Endothelial cell of umbilical vein (primary cell): ENCODE results near the gene CALD1. TPM values are rescaled to one million over a fixed set of nuclear protein-coding genes. Genes with fewer than 3 reads are reported as not detected.

ENCODE experiments used
- BruUV-seq: library from RNA; stranded (reverse); fragments of 400-500 nt; replicated peaks from 2 replicates; lab custom pipeline; 2021; lab: Mats Ljungman, UMichigan
- CTCF ChIA-PET: fragments of 300-600, 350-600 bp; sonication (Branson Sonifier 250); formaldehyde crosslinking; loops from one replicate; lab custom pipeline; 2021; ENCODE audit warnings: antibody characterized with exemption, inconsistent platforms; lab: Charles Lee
- POLR2A ChIA-PET: fragments of 300-600, 350-600 bp; sonication (Branson Sonifier 250); formaldehyde crosslinking; loops from one replicate; lab custom pipeline; 2021; ENCODE audit warnings: antibody characterized with exemption, inconsistent platforms; lab: Charles Lee
- DNase-seq: peaks from one replicate; pipeline ENCODE4 v3.0.0-alpha.2; 2011; ENCODE audit warnings: low read depth, low spot score
- FAIRE-seq: peaks from 2 replicates; lab custom pipeline; 2011; peaks lifted over from hg19 to GRCh38; lab: Jason Lieb, UNC
- H2AFZ ChIP-seq: 2 replicates; pipeline ENCODE4 v1.6.0; 2012; ENCODE audit warnings: low read depth, low read length, control low read depth, inconsistent platforms
- H3K27ac ChIP-seq: 2 replicates; pipeline ENCODE4 v1.5.1; 2011; ENCODE audit warnings: low read depth, mild to moderate bottlenecking, control low read depth, low read length, moderate library complexity; ENCODE audit not compliant: insufficient read depth
- H3K27me3 ChIP-seq, 2 experiments: 2 replicates each; pipeline versions ENCODE4 v1.6.0 to v1.6.1; 2011; ENCODE audit warnings: low read length in 2 of 2, mixed read lengths in 1 of 2; ENCODE audit not compliant: control insufficient read depth in 2 of 2, insufficient read depth in 2 of 2
- H3K36me3 ChIP-seq, 2 experiments: 2 replicates in 1 of 2; 3 replicates in 1 of 2; pipeline ENCODE4 v1.5.1; 2011; ENCODE audit warnings: low read length in 2 of 2, mild to moderate bottlenecking in 1 of 2, moderate library complexity in 1 of 2; ENCODE audit not compliant: control insufficient read depth in 2 of 2, insufficient read depth in 2 of 2; ENCODE audit errors: extremely low read depth in 1 of 2
- H3K4me1 ChIP-seq: 3 replicates; pipeline ENCODE4 v1.5.1; 2011; ENCODE audit warnings: mild to moderate bottlenecking, low read length; ENCODE audit not compliant: control insufficient read depth, insufficient read depth; ENCODE audit errors: extremely low read depth
- H3K4me2 ChIP-seq: 2 replicates; pipeline ENCODE4 v1.6.1; 2011; ENCODE audit warnings: low read length, control low read depth, mixed read lengths; ENCODE audit not compliant: insufficient read depth
- H3K4me3 ChIP-seq, 3 experiments: fragments of 200-600 bp in 1 of 3; sonication (generic), shearing (Covaris generic) in 1 of 3; replicated peaks in 1 of 3; 2 replicates each; pipeline ENCODE4 v1.5.1; 2011 to 2016; ENCODE audit warnings: control low read depth in 3 of 3, low read length in 3 of 3, mild to moderate bottlenecking in 2 of 3, inconsistent platforms in 1 of 3, low read depth in 1 of 3, moderate library complexity in 1 of 3; ENCODE audit not compliant: insufficient read depth in 1 of 3
- H3K79me2 ChIP-seq: 2 replicates; pipeline ENCODE4 v1.6.0; 2012; ENCODE audit warnings: low read length, inconsistent platforms; ENCODE audit not compliant: control insufficient read depth, insufficient read depth
- H3K9ac ChIP-seq: replicated peaks from 2 replicates; pipeline ENCODE3; 2011; ENCODE audit warnings: low read length, control low read depth; ENCODE audit not compliant: insufficient read depth; ENCODE audit errors: extremely low read depth
- H3K9me1 ChIP-seq: replicated peaks from 3 replicates; pipeline ENCODE4 v1.6.0; 2011; ENCODE audit warnings: mild to moderate bottlenecking, low read length; ENCODE audit not compliant: control insufficient read depth, insufficient read depth; ENCODE audit errors: extremely low read depth
- H3K9me3 ChIP-seq: replicated peaks from 2 replicates; pipeline ENCODE4 v1.5.1; 2012; ENCODE audit warnings: low read length, inconsistent platforms; ENCODE audit not compliant: control insufficient read depth, insufficient read depth
- H4K20me1 ChIP-seq: replicated peaks from 2 replicates; pipeline ENCODE3; 2011; ENCODE audit warnings: mild to moderate bottlenecking, low read length; ENCODE audit not compliant: control insufficient read depth, insufficient read depth; ENCODE audit errors: extremely low read depth
- EZH2 ChIP-seq: IDR thresholded peaks from 2 replicates; pipeline ENCODE4 v1.6.1; 2012; ENCODE audit warnings: borderline replicate concordance, low read depth, mild to moderate bottlenecking, moderate library complexity, low read length, inconsistent platforms; ENCODE audit not compliant: severe bottlenecking
- FOS ChIP-seq: IDR thresholded peaks from 2 replicates; pipeline ENCODE4 v1.6.1; 2011; ENCODE audit warnings: mild to moderate bottlenecking, low read length, moderate library complexity, borderline replicate concordance; ENCODE audit not compliant: insufficient read depth
- GATA2 ChIP-seq: IDR thresholded peaks from 2 replicates; pipeline ENCODE4 v1.7.0; 2011; ENCODE audit warnings: low read depth, mild to moderate bottlenecking, moderate library complexity, mixed read lengths, low read length; ENCODE audit not compliant: insufficient read length, insufficient read depth
- JUN ChIP-seq: IDR thresholded peaks from 2 replicates; pipeline ENCODE4 v1.6.1; 2011; ENCODE audit warnings: borderline replicate concordance, low read depth; ENCODE audit not compliant: insufficient read length, insufficient read depth
- MYC ChIP-seq: IDR thresholded peaks from one replicate; pipeline ENCODE4 v1.6.1; 2011; ENCODE audit warnings: mild to moderate bottlenecking, low read depth, low read length
- POLR2A ChIP-seq: IDR thresholded peaks from 2 replicates; pipeline ENCODE4 v1.6.1; 2012; ENCODE audit warnings: low read depth, mild to moderate bottlenecking, control low read depth, low read length
- POLR2AphosphoS5 ChIP-seq: IDR thresholded peaks from 2 replicates; pipeline ENCODE4 v1.6.1; 2012; ENCODE audit warnings: low read depth, mild to moderate bottlenecking, control low read depth, low read length, moderate library complexity; ENCODE audit not compliant: insufficient read depth
- dilution Hi-C: fragments of 300-500 bp; cut with MboI; formaldehyde crosslinking; loops from one replicate; pipeline ENCODE4 v1.15.0; 2019; ENCODE audit warnings: low sequenced_read_pairs; ENCODE audit not compliant: extremely low pct_ligation_motif_present
- intact Hi-C: fragments of 100-400 bp; cut with micrococcal nuclease; formaldehyde crosslinking; loops from one replicate; pipeline ENCODE4 v1.10.0; 2022
- polyA plus RNA-seq, 4 experiments: library from polyadenylated mRNA; depleted of rRNA in 3 of 4; stranded (reverse) in 3 of 4; unstranded in 1 of 4; fragments of >200 nt; gene quantifications; 2 replicates each; pipeline versions ENCODE4 v1.2.1 to v1.2.3, GENCODE V29; 2011 to 2012; ENCODE audit warnings: missing spikeins in 1 of 4
- total RNA-seq: library from RNA; stranded (reverse); gene quantifications from 2 replicates; pipeline ENCODE4 v1.2.3, GENCODE V29; 2021
- TF ChIP-seq, protein P1 (sequence below), 2 donors: IDR thresholded peaks; 1 replicate in 1 of 2; 2 replicates in 1 of 2; pipeline ENCODE4 v1.5.1; 2011; ENCODE audit warnings: low read length in 2 of 2, mild to moderate bottlenecking in 2 of 2, moderate library complexity in 2 of 2, control low read depth in 1 of 2, inconsistent platforms in 1 of 2, low read depth in 1 of 2; ENCODE audit not compliant: insufficient read depth in 1 of 2; ENCODE audit errors: extremely low read depth in 1 of 2
- TF ChIP-seq, protein P2 (sequence below): IDR thresholded peaks from 2 replicates; pipeline ENCODE4 v1.6.1; 2011; ENCODE audit not compliant: insufficient read depth, insufficient read length

Gene CALD1
- total and polyA plus RNA-seq, 2 donors (not counting 3 experiments of a cell fraction or from before 2014, with no cell fraction given): 136 to 307 TPM

DNA sequence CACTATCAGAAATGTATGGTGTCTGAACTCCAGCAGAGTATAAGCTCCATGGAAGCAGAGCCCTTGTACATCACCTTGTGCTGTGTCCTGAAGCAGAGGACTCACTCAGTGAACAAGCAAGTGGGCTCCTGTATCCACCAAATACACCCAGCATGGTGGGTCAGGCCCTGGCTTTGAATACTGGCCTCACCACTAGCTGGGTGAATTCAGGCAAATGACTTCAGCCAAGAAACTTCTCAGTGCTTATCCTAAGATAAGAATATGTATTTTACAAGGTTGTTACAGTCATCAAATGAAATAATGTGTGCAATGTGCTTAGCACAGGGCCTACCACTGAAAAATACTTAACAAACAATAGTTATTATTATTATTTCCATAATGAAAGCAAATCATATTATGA lies 62.6 kb downstream of the CALD1 start:
- intact Hi-C loops: no loop called here
- Histone ChIP-seq H3K4me2 (peak overlapping the region; percentile 20), H3K9me1 (no peaks in the 10 kb centered on the region), H3K27me3 (no peaks in the 10 kb centered on the region), H4K20me1 (no peaks in the 10 kb centered on the region), H3K9ac (no peak overlapping the region), H2AFZ (no peak overlapping the region), H3K36me3 (peaks cover 16% of the 10 kb centered on the region in 2 experiments), H3K27ac (no peak overlapping the region), H3K4me3 (no peak overlapping the region), H3K9me3 (no peaks in the 10 kb centered on the region), H3K79me2 (peaks cover 78% of the 10 kb centered on the region), H3K4me1 (peaks cover 32% of the 10 kb centered on the region)
- ChIA-PET CTCF (interaction anchor here (1.2 to 2.6 kb wide), 5 partner anchors 14 to 59 kb away, joined by 3 to 10 read pairs (median 5); no protein-coding TSS in a partner anchor), POLR2A (interaction anchor here (1.2 to 1.6 kb wide), 2 partner anchors 56 to 59 kb away, joined by 3 to 7 read pairs; no protein-coding TSS in a partner anchor)
- dilution Hi-C loops: no loop called here
- DNase-seq: no peak
- FAIRE-seq: no peak
- no TSS peak for BruUV-seq
- no peak for TF ChIP-seq FOS
- no peak for TF ChIP-seq POLR2A
- no peak for TF ChIP-seq POLR2AphosphoS5
- TF ChIP-seq, protein P1, sequence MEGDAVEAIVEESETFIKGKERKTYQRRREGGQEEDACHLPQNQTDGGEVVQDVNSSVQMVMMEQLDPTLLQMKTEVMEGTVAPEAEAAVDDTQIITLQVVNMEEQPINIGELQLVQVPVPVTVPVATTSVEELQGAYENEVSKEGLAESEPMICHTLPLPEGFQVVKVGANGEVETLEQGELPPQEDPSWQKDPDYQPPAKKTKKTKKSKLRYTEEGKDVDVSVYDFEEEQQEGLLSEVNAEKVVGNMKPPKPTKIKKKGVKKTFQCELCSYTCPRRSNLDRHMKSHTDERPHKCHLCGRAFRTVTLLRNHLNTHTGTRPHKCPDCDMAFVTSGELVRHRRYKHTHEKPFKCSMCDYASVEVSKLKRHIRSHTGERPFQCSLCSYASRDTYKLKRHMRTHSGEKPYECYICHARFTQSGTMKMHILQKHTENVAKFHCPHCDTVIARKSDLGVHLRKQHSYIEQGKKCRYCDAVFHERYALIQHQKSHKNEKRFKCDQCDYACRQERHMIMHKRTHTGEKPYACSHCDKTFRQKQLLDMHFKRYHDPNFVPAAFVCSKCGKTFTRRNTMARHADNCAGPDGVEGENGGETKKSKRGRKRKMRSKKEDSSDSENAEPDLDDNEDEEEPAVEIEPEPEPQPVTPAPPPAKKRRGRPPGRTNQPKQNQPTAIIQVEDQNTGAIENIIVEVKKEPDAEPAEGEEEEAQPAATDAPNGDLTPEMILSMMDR (IDR thresholded peaks at IDR 0.05; ENCODE audit: extremely low read depth in 1 of 2, insufficient read depth in 1 of 2, low read depth in 1 of 2, low read length in 2 of 2): no peak
- TF ChIP-seq JUN: no peak
- TF ChIP-seq MYC: no peak
- TF ChIP-seq, protein P2, sequence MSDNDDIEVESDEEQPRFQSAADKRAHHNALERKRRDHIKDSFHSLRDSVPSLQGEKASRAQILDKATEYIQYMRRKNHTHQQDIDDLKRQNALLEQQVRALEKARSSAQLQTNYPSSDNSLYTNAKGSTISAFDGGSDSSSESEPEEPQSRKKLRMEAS: no peak
- TF ChIP-seq GATA2: no peak
- TF ChIP-seq EZH2: no peak
